Panc1 (cell line): ENCODE measurements around the gene ZNF804A.

Source experiments
- POLR2AphosphoS5 ChIP-seq: IDR thresholded peaks from 2 replicates; pipeline ENCODE4 v1.6.1; 2012; ENCODE audit warnings: mild to moderate bottlenecking, low read depth, low read length, moderate library complexity
- SIN3A ChIP-seq: IDR thresholded peaks from 2 replicates; pipeline ENCODE4 v1.6.1; 2012; ENCODE audit warnings: low read depth, mild to moderate bottlenecking, low read length, moderate library complexity, borderline replicate concordance; ENCODE audit not compliant: insufficient read depth
- TCF7L2 ChIP-seq: IDR thresholded peaks from 2 replicates; pipeline ENCODE4 v1.6.1; 2011; ENCODE audit warnings: mild to moderate bottlenecking, low read depth, low read length, inconsistent platforms
- TF ChIP-seq, protein P1 (sequence below): fragments of 450-650 bp; IDR thresholded peaks from 2 replicates; pipeline ENCODE4 v1.5.1; 2017; ENCODE audit warnings: mild to moderate bottlenecking
- TF ChIP-seq, protein P2 (sequence below), 2 experiments: IDR thresholded peaks; 2 replicates each; pipeline ENCODE4 v1.6.1; 2011 to 2012; ENCODE audit warnings: low read depth in 2 of 2, control low read depth in 1 of 2, low read length in 1 of 2, mild to moderate bottlenecking in 1 of 2, moderate library complexity in 1 of 2; ENCODE audit not compliant: insufficient read depth in 1 of 2

DNA sequence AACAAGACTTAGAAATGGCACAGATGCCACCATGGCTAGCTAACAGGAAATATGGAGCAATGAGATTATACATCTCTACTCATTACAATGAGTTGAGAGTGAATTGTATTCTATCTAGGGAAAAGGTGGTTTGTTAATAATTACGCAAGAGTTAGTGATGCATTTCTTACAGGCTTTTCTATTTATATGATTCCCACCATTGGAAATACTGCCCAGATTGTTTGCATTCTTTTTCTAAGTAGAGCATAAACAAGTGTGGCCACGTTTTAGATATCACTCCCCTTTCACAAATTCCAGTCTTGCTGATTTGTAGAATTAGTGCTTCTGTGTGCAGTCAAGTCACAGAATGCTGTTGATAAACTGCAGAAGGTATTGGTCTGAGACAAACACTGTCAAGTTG is 56.6 kb downstream of the ZNF804A start:
- TF ChIP-seq, protein P1, sequence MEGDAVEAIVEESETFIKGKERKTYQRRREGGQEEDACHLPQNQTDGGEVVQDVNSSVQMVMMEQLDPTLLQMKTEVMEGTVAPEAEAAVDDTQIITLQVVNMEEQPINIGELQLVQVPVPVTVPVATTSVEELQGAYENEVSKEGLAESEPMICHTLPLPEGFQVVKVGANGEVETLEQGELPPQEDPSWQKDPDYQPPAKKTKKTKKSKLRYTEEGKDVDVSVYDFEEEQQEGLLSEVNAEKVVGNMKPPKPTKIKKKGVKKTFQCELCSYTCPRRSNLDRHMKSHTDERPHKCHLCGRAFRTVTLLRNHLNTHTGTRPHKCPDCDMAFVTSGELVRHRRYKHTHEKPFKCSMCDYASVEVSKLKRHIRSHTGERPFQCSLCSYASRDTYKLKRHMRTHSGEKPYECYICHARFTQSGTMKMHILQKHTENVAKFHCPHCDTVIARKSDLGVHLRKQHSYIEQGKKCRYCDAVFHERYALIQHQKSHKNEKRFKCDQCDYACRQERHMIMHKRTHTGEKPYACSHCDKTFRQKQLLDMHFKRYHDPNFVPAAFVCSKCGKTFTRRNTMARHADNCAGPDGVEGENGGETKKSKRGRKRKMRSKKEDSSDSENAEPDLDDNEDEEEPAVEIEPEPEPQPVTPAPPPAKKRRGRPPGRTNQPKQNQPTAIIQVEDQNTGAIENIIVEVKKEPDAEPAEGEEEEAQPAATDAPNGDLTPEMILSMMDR: no peak
- TF ChIP-seq TCF7L2: no peak
- TF ChIP-seq POLR2AphosphoS5: no peak
- TF ChIP-seq, protein P2, sequence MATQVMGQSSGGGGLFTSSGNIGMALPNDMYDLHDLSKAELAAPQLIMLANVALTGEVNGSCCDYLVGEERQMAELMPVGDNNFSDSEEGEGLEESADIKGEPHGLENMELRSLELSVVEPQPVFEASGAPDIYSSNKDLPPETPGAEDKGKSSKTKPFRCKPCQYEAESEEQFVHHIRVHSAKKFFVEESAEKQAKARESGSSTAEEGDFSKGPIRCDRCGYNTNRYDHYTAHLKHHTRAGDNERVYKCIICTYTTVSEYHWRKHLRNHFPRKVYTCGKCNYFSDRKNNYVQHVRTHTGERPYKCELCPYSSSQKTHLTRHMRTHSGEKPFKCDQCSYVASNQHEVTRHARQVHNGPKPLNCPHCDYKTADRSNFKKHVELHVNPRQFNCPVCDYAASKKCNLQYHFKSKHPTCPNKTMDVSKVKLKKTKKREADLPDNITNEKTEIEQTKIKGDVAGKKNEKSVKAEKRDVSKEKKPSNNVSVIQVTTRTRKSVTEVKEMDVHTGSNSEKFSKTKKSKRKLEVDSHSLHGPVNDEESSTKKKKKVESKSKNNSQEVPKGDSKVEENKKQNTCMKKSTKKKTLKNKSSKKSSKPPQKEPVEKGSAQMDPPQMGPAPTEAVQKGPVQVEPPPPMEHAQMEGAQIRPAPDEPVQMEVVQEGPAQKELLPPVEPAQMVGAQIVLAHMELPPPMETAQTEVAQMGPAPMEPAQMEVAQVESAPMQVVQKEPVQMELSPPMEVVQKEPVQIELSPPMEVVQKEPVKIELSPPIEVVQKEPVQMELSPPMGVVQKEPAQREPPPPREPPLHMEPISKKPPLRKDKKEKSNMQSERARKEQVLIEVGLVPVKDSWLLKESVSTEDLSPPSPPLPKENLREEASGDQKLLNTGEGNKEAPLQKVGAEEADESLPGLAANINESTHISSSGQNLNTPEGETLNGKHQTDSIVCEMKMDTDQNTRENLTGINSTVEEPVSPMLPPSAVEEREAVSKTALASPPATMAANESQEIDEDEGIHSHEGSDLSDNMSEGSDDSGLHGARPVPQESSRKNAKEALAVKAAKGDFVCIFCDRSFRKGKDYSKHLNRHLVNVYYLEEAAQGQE (IDR thresholded peaks at IDR 0.05; ENCODE audit: insufficient read depth in 1 of 2, low read depth in 2 of 2, low read length in 1 of 2): no peak
- no peak for TF ChIP-seq SIN3A
